GM18526 (cell line): ENCODE measurements around the gene FGD3.

Experiments used
- POLR2A ChIP-seq: IDR thresholded peaks from 3 replicates; pipeline ENCODE4 v1.6.1; 2011; ENCODE audit not compliant: insufficient read length; ENCODE audit errors: extremely low read depth

FGD3 gene

GRCh38 chr9:93043122-93043521 lies 95.8 kb downstream of the FGD3 start:
- no peak for TF ChIP-seq POLR2A

- TF ChIP-seq POLR2A, result no peak
These were observed 98.2 kb downstream of the FGD3 start for GRCh38 chr9:93045521-93045920.

GRCh38 chr9:93048566-93049448 lies 101.5 kb downstream of the FGD3 start:
- TF ChIP-seq POLR2A, result no peak

- TF ChIP-seq POLR2A, result no peak
These were observed 102.2 kb downstream of the FGD3 start for GRCh38 chr9:93049491-93049890.

- TF ChIP-seq POLR2A, result no peak
These were observed 102.9 kb downstream of the FGD3 start for GRCh38 chr9:93050231-93050630.

GRCh38 chr9:93051680-93052089 lies 104.4 kb downstream of the FGD3 start:
- no peak for TF ChIP-seq POLR2A

GRCh38 chr9:93052791-93053540 lies 105.6 kb downstream of the FGD3 start:
- no peak for TF ChIP-seq POLR2A

- no peak for TF ChIP-seq POLR2A
These were observed 106.5 kb downstream of the FGD3 start for GRCh38 chr9:93053781-93054331.

GRCh38 chr9:93054758-93055704 lies 107.7 kb downstream of the FGD3 start:
- no peak for TF ChIP-seq POLR2A

GRCh38 chr9:93057042-93057702 lies 109.8 kb downstream of the FGD3 start:
- TF ChIP-seq POLR2A, result no peak

- no peak for TF ChIP-seq POLR2A
These were observed 110.5 kb downstream of the FGD3 start for GRCh38 chr9:93057703-93058354.

GRCh38 chr9:93058355-93059010 lies 111.2 kb downstream of the FGD3 start, which contains the start of gene SUSD3:
Gene SUSD3 (plus strand): TSS chr9:93058701. CDS start chr9:93058743, 42 bp downstream.
- peak; percentile 78 for TF ChIP-seq POLR2A
